IMR-90 (cell line): ENCODE measurements around the gene LFNG. TPM values are rescaled to one million over a fixed set of nuclear protein-coding genes. Genes with fewer than 3 reads are reported as not detected.

ENCODE experiments used
- ATAC-seq: fragments of 200-7000 bp; cut with Tn5 transposase; 2 replicates; pipeline ENCODE4 v1.9.1; 2020; ENCODE audit warnings: low read depth, mild to moderate bottlenecking, moderate library complexity
- BruUV-seq: library from RNA; stranded (reverse); fragments of 400-500 nt; replicated peaks from 2 replicates; lab custom pipeline; 2021; lab: Mats Ljungman, UMichigan
- CTCF ChIA-PET: fragments of 300-600 bp; formaldehyde crosslinking; extraction: SDS; loops from one replicate; lab custom pipeline; 2021; ENCODE audit warnings: antibody characterized with exemption; lab: Yijun Ruan, JAX
- POLR2A ChIA-PET: fragments of 300-600 bp; sonication (Branson Sonifier 250); formaldehyde crosslinking; loops from one replicate; lab custom pipeline; 2022; ENCODE audit warnings: antibody characterized with exemption; ENCODE audit not compliant: unreplicated experiment; lab: Charles Lee
- DNase-seq: peaks from one replicate; pipeline ENCODE4 v3.0.0; 2013
- H2AFZ ChIP-seq: replicated peaks from 2 replicates; pipeline ENCODE3; 2013; ENCODE audit warnings: low read length, mild to moderate bottlenecking; ENCODE audit not compliant: poor library complexity
- H2AK5ac ChIP-seq: 2 replicates; pipeline ENCODE4 v1.6.1; 2013; ENCODE audit warnings: low read depth, low read length, inconsistent platforms
- H2AK9ac ChIP-seq: replicated peaks from 2 replicates; pipeline ENCODE3; 2013; ENCODE audit warnings: mild to moderate bottlenecking, low read depth, low read length, moderate library complexity; ENCODE audit not compliant: poor library complexity
- H2BK120ac ChIP-seq: 2 replicates; pipeline ENCODE4 v1.6.1; 2013; ENCODE audit warnings: low read depth, low read length, inconsistent platforms
- H2BK15ac ChIP-seq: 3 replicates; pipeline ENCODE4 v1.6.1; 2013; ENCODE audit warnings: low read depth, low read length, inconsistent platforms
- H2BK20ac ChIP-seq: 2 replicates; pipeline ENCODE4 v1.6.1; 2013; ENCODE audit warnings: low read depth, mild to moderate bottlenecking, inconsistent platforms, low read length, moderate library complexity
- H2BK5ac ChIP-seq: 2 replicates; pipeline ENCODE4 v1.6.1; 2013; ENCODE audit warnings: mild to moderate bottlenecking, low read depth, low read length, inconsistent platforms; ENCODE audit not compliant: poor library complexity, severe bottlenecking
- H3K14ac ChIP-seq: replicated peaks from 2 replicates; pipeline ENCODE4 v1.6.1; 2013; ENCODE audit warnings: low read depth, low read length, inconsistent platforms
- H3K18ac ChIP-seq: 2 replicates; pipeline ENCODE4 v1.6.1; 2013; ENCODE audit warnings: low read depth, low read length, control low read depth
- H3K23ac ChIP-seq: 2 replicates; pipeline ENCODE4 v1.6.1; 2013; ENCODE audit warnings: low read depth, low read length, inconsistent platforms
- H3K27ac ChIP-seq: 2 replicates; pipeline ENCODE4 v1.5.1; 2013; ENCODE audit warnings: mild to moderate bottlenecking, control low read depth, low read length; ENCODE audit not compliant: insufficient read depth
- H3K27me3 ChIP-seq: 2 replicates; pipeline ENCODE4 v1.6.1; 2013; ENCODE audit warnings: low read length; ENCODE audit not compliant: control insufficient read depth, insufficient read depth
- H3K36me3 ChIP-seq: 2 replicates; pipeline ENCODE4 v1.6.1; 2013; ENCODE audit warnings: low read length, mixed read lengths; ENCODE audit not compliant: control insufficient read depth, insufficient read depth
- H3K4ac ChIP-seq: 2 replicates; pipeline ENCODE4 v1.6.1; 2013; ENCODE audit warnings: low read depth, low read length, inconsistent platforms
- H3K4me1 ChIP-seq: 2 replicates; pipeline ENCODE4 v1.6.1; 2013; ENCODE audit warnings: low read length, mixed read lengths; ENCODE audit not compliant: control insufficient read depth, insufficient read depth
- H3K4me2 ChIP-seq: 2 replicates; pipeline ENCODE4 v1.6.1; 2013; ENCODE audit warnings: low read depth, mild to moderate bottlenecking, control low read depth, low read length, moderate library complexity
- H3K4me3 ChIP-seq: 2 replicates; pipeline ENCODE4 v1.5.1; 2013; ENCODE audit warnings: low read depth, mild to moderate bottlenecking, control low read depth, low read length, moderate library complexity; ENCODE audit not compliant: insufficient read depth
- H3K56ac ChIP-seq: 2 replicates; pipeline ENCODE4 v1.6.1; 2013; ENCODE audit warnings: low read length, inconsistent platforms; ENCODE audit not compliant: insufficient read depth; ENCODE audit errors: extremely low read depth
- H3K79me1 ChIP-seq, 2 experiments: 2 replicates each; pipeline ENCODE4 v1.6.1; 2013; ENCODE audit warnings: low read length in 2 of 2, inconsistent platforms in 1 of 2, low read depth in 1 of 2
- H3K9ac ChIP-seq: 2 replicates; pipeline ENCODE4 v1.6.1; 2013; ENCODE audit warnings: low read depth, low read length, control low read depth
- H3K9me1 ChIP-seq: 2 replicates; pipeline ENCODE4 v1.6.1; 2013; ENCODE audit warnings: low read length, inconsistent platforms; ENCODE audit not compliant: insufficient read depth
- H3K9me3 ChIP-seq: 2 replicates; pipeline ENCODE4 v1.6.1; 2013; ENCODE audit warnings: low read length; ENCODE audit not compliant: control insufficient read depth, insufficient read depth
- H4K20me1 ChIP-seq: 2 replicates; pipeline ENCODE4 v1.6.1; 2013; ENCODE audit warnings: low read length, inconsistent platforms; ENCODE audit not compliant: insufficient read depth
- H4K5ac ChIP-seq: 2 replicates; pipeline ENCODE4 v1.6.1; 2013; ENCODE audit warnings: mild to moderate bottlenecking, low read depth, low read length, control low read depth
- H4K8ac ChIP-seq, 2 experiments: 2 replicates each; pipeline ENCODE4 v1.6.1; 2013; ENCODE audit warnings: low read depth in 2 of 2, low read length in 2 of 2, control low read depth in 1 of 2, inconsistent platforms in 1 of 2
- H4K91ac ChIP-seq: 2 replicates; pipeline ENCODE4 v1.6.1; 2013; ENCODE audit warnings: low read depth, low read length, inconsistent platforms; ENCODE audit not compliant: insufficient read depth
- BHLHE40 ChIP-seq: fragments of 150-350 bp; IDR thresholded peaks from 2 replicates; pipeline ENCODE4 v1.6.1; 2016; ENCODE audit warnings: mild to moderate bottlenecking, low read depth, low read length
- FOS ChIP-seq: fragments of 150-350 bp; IDR thresholded peaks from 2 replicates; pipeline ENCODE4 v1.6.1; 2016; ENCODE audit warnings: low read depth, low read length
- MAFK ChIP-seq: IDR thresholded peaks from 2 replicates; pipeline ENCODE4 v1.6.1; 2012; ENCODE audit warnings: low read depth, low read length, improper control_type of control experiment
- MXI1 ChIP-seq: IDR thresholded peaks from 2 replicates; pipeline ENCODE4 v1.6.1; 2012; ENCODE audit warnings: low read depth, mild to moderate bottlenecking, low read length, moderate library complexity, borderline replicate concordance
- NFE2L2 ChIP-seq: fragments of 150-350 bp; IDR thresholded peaks from 2 replicates; pipeline ENCODE4 v1.6.1; 2016; ENCODE audit warnings: low read depth, mild to moderate bottlenecking, low read length
- WGBS, 2 experiments: methylation state at CpG; one replicate each; pipeline versions ENCODE4 v1.1.5 to v1.1.7; 2013; ENCODE audit warnings: missing lambda C conversion rate in 2 of 2; ENCODE audit not compliant: insufficient read length in 1 of 2; ENCODE audit errors: extremely low coverage in 2 of 2; 5-methylcytosine and 5-hydroxymethylcytosine counted together
- dilution Hi-C: fragments of 300-500 bp; cut with HindIII; formaldehyde crosslinking; loops from one replicate; pipeline ENCODE4 v1.14.3; 2018; ENCODE audit warnings: low sequenced_read_pairs; ENCODE audit not compliant: unreplicated experiment
- in situ Hi-C: fragments of 300-500 bp; cut with MboI; formaldehyde crosslinking; loops from 3 replicates; pipeline ENCODE4 v1.14.3; 2019; ENCODE audit warnings: low sequenced_read_pairs, inconsistent platforms, mixed read lengths
- intact Hi-C: fragments of 100-400 bp; cut with micrococcal nuclease; formaldehyde crosslinking; loops from 2 replicates; pipeline ENCODE4 v1.10.0; 2022
- polyA plus RNA-seq, 3 experiments: library from polyadenylated mRNA; depleted of rRNA; stranded (reverse); fragments of >200 nt; gene quantifications; 2 replicates each; pipeline ENCODE4 v1.2.3, GENCODE V29; 2012; ENCODE audit warnings: low replicate concordance in 1 of 3
- total RNA-seq: library from RNA; depleted of rRNA; stranded (reverse); fragments of >200 nt; gene quantifications from 2 replicates; pipeline ENCODE4 v1.2.3, GENCODE V29; 2012
- TF ChIP-seq, protein P1 (sequence below): conservative IDR thresholded peaks from 2 replicates; pipeline ENCODE4 v1.5.1; 2012; ENCODE audit warnings: mild to moderate bottlenecking, low read depth, low read length, improper control_type of control experiment

Gene LFNG
- total and polyA plus RNA-seq, 2 of the 4 experiments (the other 2 are of a cell fraction), result 1.8 to 5.1 TPM

DNA sequence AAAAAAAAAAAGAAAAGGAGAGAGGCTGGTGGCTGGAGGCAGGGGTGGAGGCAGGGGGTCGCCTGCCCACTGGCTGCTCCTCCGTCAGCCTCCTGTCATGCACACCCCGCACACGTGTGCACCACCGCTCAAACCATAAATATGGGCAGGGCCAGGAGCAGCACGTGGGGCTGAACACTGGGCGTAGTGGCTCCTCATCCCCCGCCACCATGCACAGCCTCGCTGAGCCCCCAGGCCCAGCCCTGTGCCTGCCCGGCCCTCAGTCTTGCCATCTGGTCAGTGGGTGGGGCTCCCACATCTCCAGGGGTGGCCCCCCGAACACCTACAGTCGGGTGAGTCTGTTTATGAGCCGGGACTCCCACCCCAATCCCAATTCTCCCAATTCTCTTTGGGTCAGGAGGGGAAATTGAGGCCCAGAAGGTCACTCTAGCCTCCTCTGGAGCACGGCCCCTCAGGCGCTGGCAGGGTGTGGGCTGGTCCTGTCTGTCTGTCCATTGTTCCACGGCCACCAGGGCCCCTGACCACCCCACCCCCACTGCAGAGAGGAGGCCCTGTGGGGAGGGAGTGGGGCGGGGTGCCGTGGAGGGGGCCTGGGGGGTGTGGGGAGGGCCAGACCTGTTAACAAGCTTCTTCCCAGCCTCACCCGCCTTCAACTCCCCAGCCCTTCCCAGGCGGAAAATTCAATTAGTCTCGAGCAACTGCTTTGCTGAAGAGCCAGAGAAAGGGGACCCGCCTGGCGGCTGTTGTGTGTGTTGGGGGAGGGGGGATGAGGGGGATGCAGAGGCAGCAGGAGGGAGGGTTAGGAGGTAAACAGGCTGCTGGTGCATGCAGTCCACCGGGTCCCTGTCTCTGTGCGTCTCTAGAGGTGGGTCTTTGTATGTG, 23.9 kb upstream of the LFNG start (continued):
- no peak for TF ChIP-seq FOS

GRCh38 chr7:2496375-2496774, 23.2 kb upstream of the LFNG start:
- no peak overlapping the region for H3K27ac ChIP-seq

More at GRCh38 chr7:2496375-2496774, 23.2 kb upstream of the LFNG start:
- peaks cover 10% of the 10 kb centered on the region for H3K4me1 ChIP-seq
- no peaks in the 10 kb centered on the region for H3K9me3 ChIP-seq
- no peak overlapping the region for H2AFZ ChIP-seq
- no peak overlapping the region for H2BK120ac ChIP-seq
- no peak for TF ChIP-seq NFE2L2
- TF ChIP-seq, protein P1, sequence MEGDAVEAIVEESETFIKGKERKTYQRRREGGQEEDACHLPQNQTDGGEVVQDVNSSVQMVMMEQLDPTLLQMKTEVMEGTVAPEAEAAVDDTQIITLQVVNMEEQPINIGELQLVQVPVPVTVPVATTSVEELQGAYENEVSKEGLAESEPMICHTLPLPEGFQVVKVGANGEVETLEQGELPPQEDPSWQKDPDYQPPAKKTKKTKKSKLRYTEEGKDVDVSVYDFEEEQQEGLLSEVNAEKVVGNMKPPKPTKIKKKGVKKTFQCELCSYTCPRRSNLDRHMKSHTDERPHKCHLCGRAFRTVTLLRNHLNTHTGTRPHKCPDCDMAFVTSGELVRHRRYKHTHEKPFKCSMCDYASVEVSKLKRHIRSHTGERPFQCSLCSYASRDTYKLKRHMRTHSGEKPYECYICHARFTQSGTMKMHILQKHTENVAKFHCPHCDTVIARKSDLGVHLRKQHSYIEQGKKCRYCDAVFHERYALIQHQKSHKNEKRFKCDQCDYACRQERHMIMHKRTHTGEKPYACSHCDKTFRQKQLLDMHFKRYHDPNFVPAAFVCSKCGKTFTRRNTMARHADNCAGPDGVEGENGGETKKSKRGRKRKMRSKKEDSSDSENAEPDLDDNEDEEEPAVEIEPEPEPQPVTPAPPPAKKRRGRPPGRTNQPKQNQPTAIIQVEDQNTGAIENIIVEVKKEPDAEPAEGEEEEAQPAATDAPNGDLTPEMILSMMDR, result no peak
- TF ChIP-seq BHLHE40, result no peak
- TF ChIP-seq MXI1, result no peak
- TF ChIP-seq MAFK, result no peak
- H3K4ac ChIP-seq, result no peak overlapping the region
- dilution Hi-C loops (no loop called here), intact Hi-C loops (no loop called here), in situ Hi-C loops (no loop called here)
- H2BK5ac ChIP-seq, result no peak overlapping the region
- H4K91ac ChIP-seq, result no peak overlapping the region
- H3K14ac ChIP-seq, result no peak overlapping the region
- no peaks in the 10 kb centered on the region for H4K20me1 ChIP-seq
- H2AK9ac ChIP-seq, result no peak overlapping the region
- H3K36me3 ChIP-seq, result no peaks in the 10 kb centered on the region
- H3K9ac ChIP-seq, result no peak overlapping the region
- H3K18ac ChIP-seq, result no peak overlapping the region
- no peak overlapping the region for H4K5ac ChIP-seq
- ChIA-PET CTCF (interaction anchor here (0.5 kb wide), 1 partner anchor 146 kb away, joined by 6 read pairs; no protein-coding TSS in a partner anchor), POLR2A (no interaction called here)
- 91% methylated on average over 7 of the region's 9 CpGs; no CpG with 5 or more reads in 1 of the 2 experiments for WGBS, 2 experiments
- no peak overlapping the region for H2BK15ac ChIP-seq
- no peaks in the 10 kb centered on the region for H3K79me1 ChIP-seq
- peaks cover 3% of the 10 kb centered on the region; the same call in 1 of the 2 replicates for H3K27me3 ChIP-seq
- H3K56ac ChIP-seq, result no peak overlapping the region
- DNase-seq (no peak), ATAC-seq (no peak)
- no peak overlapping the region for H2BK20ac ChIP-seq
- no peak overlapping the region for H2AK5ac ChIP-seq
- no peak overlapping the region for H3K4me3 ChIP-seq
- H3K9me1 ChIP-seq, result 0 out of 2 replicates have a peak, but pooled peaks cover 4% of the 10 kb centered on the region
- H3K4me2 ChIP-seq, result no peak overlapping the region
- H3K23ac ChIP-seq, result no peak overlapping the region
- no TSS peak for BruUV-seq
- no peak overlapping the region for H4K8ac ChIP-seq
